ENCODE measurements around the gene ACTR2.
"Not testable (repeated sequence)": the region's sequence is repeated elsewhere in the genome, so short reads cannot be mapped to it uniquely, and the experiment has no call there.

The ACTR2 gene

GRCh38 chr2:65204461-65205210 lies 23.0 kb upstream of the ACTR2 start:
- H3K4me3 ChIP-seq (ENCODE audit: low read depth in 1 of 2, low read length in 2 of 2) = no peak overlapping the region
- H3K27me3 ChIP-seq (ENCODE audit: low read depth, low read length) = no peaks in the 10 kb centered on the region
- H3K36me3 ChIP-seq (ENCODE audit: control insufficient read depth in 1 of 2, insufficient read depth in 2 of 2, low read length in 2 of 2) = no peaks in the 10 kb centered on the region
- no peaks in the 10 kb centered on the region for H3K4me1 ChIP-seq (ENCODE audit: control insufficient read depth in 1 of 2, insufficient read depth in 2 of 2, low read length in 2 of 2)
- H3K27ac ChIP-seq (ENCODE audit: low read length) = no peak overlapping the region
- no peaks in the 10 kb centered on the region for H3K9me3 ChIP-seq (ENCODE audit: control insufficient read depth in 1 of 2, low read length in 2 of 2)

- Histone ChIP-seq H3K9me3 (ENCODE audit: control insufficient read depth in 1 of 2, low read length in 2 of 2) (no peaks in the 10 kb centered on the region), H3K27me3 (ENCODE audit: low read depth, low read length) (no peaks in the 10 kb centered on the region), H3K36me3 (ENCODE audit: control insufficient read depth in 1 of 2, insufficient read depth in 2 of 2, low read length in 2 of 2) (no peaks in the 10 kb centered on the region), H3K4me3 (ENCODE audit: low read depth in 1 of 2, low read length in 2 of 2) (no peak overlapping the region), H3K27ac (ENCODE audit: low read length) (no peak overlapping the region), H3K4me1 (ENCODE audit: control insufficient read depth in 1 of 2, insufficient read depth in 2 of 2, low read length in 2 of 2) (no peaks in the 10 kb centered on the region)
Measured at GRCh38 chr2:65212115-65212514, 15.5 kb upstream of the ACTR2 start.

- H3K27ac ChIP-seq (ENCODE audit: low read length) = no peak overlapping the region
- H3K36me3 ChIP-seq (ENCODE audit: control insufficient read depth in 1 of 2, insufficient read depth in 2 of 2, low read length in 2 of 2) = no peaks in the 10 kb centered on the region
- H3K27me3 ChIP-seq (ENCODE audit: low read depth, low read length) = no peaks in the 10 kb centered on the region
- no peaks in the 10 kb centered on the region for H3K4me1 ChIP-seq (ENCODE audit: control insufficient read depth in 1 of 2, insufficient read depth in 2 of 2, low read length in 2 of 2)
- no peak overlapping the region for H3K4me3 ChIP-seq (ENCODE audit: low read depth in 1 of 2, low read length in 2 of 2)
- no peaks in the 10 kb centered on the region for H3K9me3 ChIP-seq (ENCODE audit: control insufficient read depth in 1 of 2, low read length in 2 of 2)
Measured at GRCh38 chr2:65212619-65213018, 15.0 kb upstream of the ACTR2 start.

- no peak overlapping the region for H3K27ac ChIP-seq (ENCODE audit: low read length)
- no peaks in the 10 kb centered on the region for H3K27me3 ChIP-seq (ENCODE audit: low read depth, low read length)
- no peaks in the 10 kb centered on the region for H3K9me3 ChIP-seq (ENCODE audit: control insufficient read depth in 1 of 2, low read length in 2 of 2)
- H3K4me1 ChIP-seq (ENCODE audit: control insufficient read depth in 1 of 2, insufficient read depth in 2 of 2, low read length in 2 of 2) = no peaks in the 10 kb centered on the region
- no peak overlapping the region for H3K4me3 ChIP-seq (ENCODE audit: low read depth in 1 of 2, low read length in 2 of 2)
- no peaks in the 10 kb centered on the region for H3K36me3 ChIP-seq (ENCODE audit: control insufficient read depth in 1 of 2, insufficient read depth in 2 of 2, low read length in 2 of 2)
Measured at GRCh38 chr2:65213035-65213434, 14.6 kb upstream of the ACTR2 start.

GRCh38 chr2:65214361-65214760 lies 13.3 kb upstream of the ACTR2 start:
- H3K27me3 ChIP-seq (ENCODE audit: low read depth, low read length) = no peaks in the 10 kb centered on the region
- no peaks in the 10 kb centered on the region for H3K9me3 ChIP-seq (ENCODE audit: control insufficient read depth in 1 of 2, low read length in 2 of 2)
- no peak overlapping the region for H3K27ac ChIP-seq (ENCODE audit: low read length)
- no peaks in the 10 kb centered on the region for H3K4me1 ChIP-seq (ENCODE audit: control insufficient read depth in 1 of 2, insufficient read depth in 2 of 2, low read length in 2 of 2)
- H3K36me3 ChIP-seq (ENCODE audit: control insufficient read depth in 1 of 2, insufficient read depth in 2 of 2, low read length in 2 of 2) = no peaks in the 10 kb centered on the region
- H3K4me3 ChIP-seq (ENCODE audit: low read depth in 1 of 2, low read length in 2 of 2) = no peak overlapping the region

GRCh38 chr2:65214843-65215242 lies 12.8 kb upstream of the ACTR2 start:
- no peaks in the 10 kb centered on the region for H3K9me3 ChIP-seq (ENCODE audit: control insufficient read depth in 1 of 2, low read length in 2 of 2)
- H3K36me3 ChIP-seq (ENCODE audit: control insufficient read depth in 1 of 2, insufficient read depth in 2 of 2, low read length in 2 of 2) = no peaks in the 10 kb centered on the region
- no peaks in the 10 kb centered on the region for H3K27me3 ChIP-seq (ENCODE audit: low read depth, low read length)
- no peak overlapping the region for H3K4me3 ChIP-seq (ENCODE audit: low read depth in 1 of 2, low read length in 2 of 2)
- no peaks in the 10 kb centered on the region for H3K4me1 ChIP-seq (ENCODE audit: control insufficient read depth in 1 of 2, insufficient read depth in 2 of 2, low read length in 2 of 2)
- H3K27ac ChIP-seq (ENCODE audit: low read length) = no peak overlapping the region

GRCh38 chr2:65215946-65216345 lies 11.7 kb upstream of the ACTR2 start:
- no peaks in the 10 kb centered on the region for H3K27me3 ChIP-seq (ENCODE audit: low read depth, low read length)
- H3K4me1 ChIP-seq (ENCODE audit: control insufficient read depth in 1 of 2, insufficient read depth in 2 of 2, low read length in 2 of 2) = no peaks in the 10 kb centered on the region
- no peaks in the 10 kb centered on the region for H3K36me3 ChIP-seq (ENCODE audit: control insufficient read depth in 1 of 2, insufficient read depth in 2 of 2, low read length in 2 of 2)
- H3K4me3 ChIP-seq (ENCODE audit: low read depth in 1 of 2, low read length in 2 of 2) = no peak overlapping the region
- no peak overlapping the region for H3K27ac ChIP-seq (ENCODE audit: low read length)
- no peaks in the 10 kb centered on the region for H3K9me3 ChIP-seq (ENCODE audit: control insufficient read depth in 1 of 2, low read length in 2 of 2)

GRCh38 chr2:65220432-65221131 lies 7.0 kb upstream of the ACTR2 start:
- Histone ChIP-seq H3K4me3 (ENCODE audit: low read depth in 1 of 2, low read length in 2 of 2) (no peak overlapping the region), H3K9me3 (ENCODE audit: control insufficient read depth in 1 of 2, low read length in 2 of 2) (no peaks in the 10 kb centered on the region), H3K36me3 (ENCODE audit: control insufficient read depth in 1 of 2, insufficient read depth in 2 of 2, low read length in 2 of 2) (no peaks in the 10 kb centered on the region), H3K27me3 (ENCODE audit: low read depth, low read length) (no peaks in the 10 kb centered on the region), H3K27ac (ENCODE audit: low read length) (no peak overlapping the region), H3K4me1 (ENCODE audit: control insufficient read depth in 1 of 2, insufficient read depth in 2 of 2, low read length in 2 of 2) (no peaks in the 10 kb centered on the region)

- H3K9me3 ChIP-seq (ENCODE audit: control insufficient read depth in 1 of 2, low read length in 2 of 2); H3K27me3 ChIP-seq (ENCODE audit: low read depth, low read length); H3K4me1 ChIP-seq (ENCODE audit: control insufficient read depth in 1 of 2, insufficient read depth in 2 of 2, low read length in 2 of 2); H3K4me3 ChIP-seq (ENCODE audit: low read depth in 1 of 2, low read length in 2 of 2); H3K36me3 ChIP-seq (ENCODE audit: control insufficient read depth in 1 of 2, insufficient read depth in 2 of 2, low read length in 2 of 2); H3K27ac ChIP-seq (ENCODE audit: low read length): not testable (repeated sequence)
Measured at GRCh38 chr2:65221275-65221674, 6.4 kb upstream of the ACTR2 start.

- Histone ChIP-seq H3K9me3 (ENCODE audit: control insufficient read depth in 1 of 2, low read length in 2 of 2) (no peaks in the 10 kb centered on the region), H3K36me3 (ENCODE audit: control insufficient read depth in 1 of 2, insufficient read depth in 2 of 2, low read length in 2 of 2) (no peaks in the 10 kb centered on the region), H3K27ac (ENCODE audit: low read length) (peak overlapping the region; percentile 93), H3K4me3 (ENCODE audit: low read depth in 1 of 2, low read length in 2 of 2) (peak overlapping the region; percentile 94 to 98), H3K27me3 (ENCODE audit: low read depth, low read length) (no peaks in the 10 kb centered on the region), H3K4me1 (ENCODE audit: control insufficient read depth in 1 of 2, insufficient read depth in 2 of 2, low read length in 2 of 2) (peaks cover 6 to 28% of the 10 kb centered on the region in 2 donors)
Measured at GRCh38 chr2:65227020-65227455, 593 bp upstream of the ACTR2 start.

GRCh38 chr2:65228263-65228750 lies 676 bp downstream of the ACTR2 start:
- Histone ChIP-seq H3K27me3 (ENCODE audit: low read depth, low read length) (no peaks in the 10 kb centered on the region), H3K4me3 (ENCODE audit: low read depth in 1 of 2, low read length in 2 of 2) (peak overlapping the region; percentile 94 to 98), H3K27ac (ENCODE audit: low read length) (peak overlapping the region; percentile 97), H3K4me1 (ENCODE audit: control insufficient read depth in 1 of 2, insufficient read depth in 2 of 2, low read length in 2 of 2) (peaks cover 6 to 34% of the 10 kb centered on the region in 2 donors), H3K36me3 (ENCODE audit: control insufficient read depth in 1 of 2, insufficient read depth in 2 of 2, low read length in 2 of 2) (no peaks in the 10 kb centered on the region), H3K9me3 (ENCODE audit: control insufficient read depth in 1 of 2, low read length in 2 of 2) (no peaks in the 10 kb centered on the region)

All from muscle layer of duodenum (tissue), 2 donors.